SH-SY5Y (cell line): Measurements from ENCODE around the gene SLC25A3.

Source experiments
- GATA2 ChIP-seq: IDR thresholded peaks from 2 replicates; pipeline ENCODE4 v1.6.1; 2011; ENCODE audit warnings: mild to moderate bottlenecking, low read depth, low read length
- GATA3 ChIP-seq: IDR thresholded peaks from 2 replicates; pipeline ENCODE4 v1.6.1; 2011; ENCODE audit warnings: low read depth, mild to moderate bottlenecking, low read length, moderate library complexity

DNA sequence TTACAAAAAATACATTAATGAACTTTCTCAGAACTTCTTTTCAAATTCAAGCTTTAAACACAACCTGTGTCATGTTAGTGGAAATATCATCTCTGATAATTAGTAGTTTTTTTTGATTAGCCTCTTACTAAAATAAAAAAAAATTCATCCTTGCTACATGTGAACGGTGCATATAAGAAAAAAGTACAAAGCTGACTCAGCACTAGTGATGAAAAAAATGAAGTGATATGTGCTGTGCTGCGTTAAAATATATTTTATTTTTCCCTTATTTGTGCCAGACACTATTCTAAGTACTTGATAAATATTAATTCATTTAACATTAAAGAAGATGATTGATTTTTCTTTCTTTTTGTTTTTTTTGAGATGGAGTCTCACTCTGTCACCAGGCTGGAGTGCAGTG lies 43.6 kb downstream of the SLC25A3 start:
- TF ChIP-seq GATA2 (no peak), GATA3 (no peak)
